ENCODE results near the gene PIM2.

Gene PIM2

GRCh38 chrX:48918643-48919340, at the start of gene PIM2:
Gene PIM2 (minus strand): TSS chrX:48919024. CDS start chrX:48918834, 190 bp downstream.
- Histone ChIP-seq H3K27ac (ENCODE audit: low read depth, low read length) (peak within 1 kb of the TSS; percentile 83), H3F3A (ENCODE audit: control insufficient read depth, insufficient read depth) (peaks cover 10% of the 10 kb centered on the region), H4K20me1 (ENCODE audit: control insufficient read depth, insufficient read depth, low read depth, low read length) (peaks cover 13% of the 10 kb centered on the region; the same call in 1 of the 2 replicates), H3K4me1 (ENCODE audit: control insufficient read depth, low read length) (peaks cover 30% of the 10 kb centered on the region), H3K27me3 (ENCODE audit: control insufficient read depth, low read length) (no peaks in the 10 kb centered on the region), H3K4me2 (ENCODE audit: low read length) (peak within 1 kb of the TSS; percentile 72), H3K79me2 (ENCODE audit: control insufficient read depth, low read length) (peaks cover 39% of the 10 kb centered on the region), H3K9me3 (ENCODE audit: control insufficient read depth, insufficient read depth, low read length) (no peaks in the 10 kb centered on the region), H3K4me3 (ENCODE audit: low read length) (peak within 1 kb of the TSS; percentile 75), H3K9me2 (replicated peaks; ENCODE audit: control insufficient read depth, low read length) (no peaks in the 10 kb centered on the region), H3K36me3 (ENCODE audit: control insufficient read depth, low read length) (peaks cover 49% of the 10 kb centered on the region)
- no peak for TF ChIP-seq CTCF (IDR thresholded peaks at IDR 0.05; ENCODE audit: low read depth, low read length, poor library complexity, severe bottlenecking)

- no peaks in the 10 kb centered on the region for H4K20me1 ChIP-seq (ENCODE audit: control insufficient read depth, insufficient read depth, low read depth, low read length)
- no peaks in the 10 kb centered on the region for H3K9me2 ChIP-seq (replicated peaks; ENCODE audit: control insufficient read depth, low read length)
- H3K36me3 ChIP-seq (ENCODE audit: control insufficient read depth, low read length) = peaks cover 5% of the 10 kb centered on the region; the same call in 1 of the 2 replicates
- peaks cover 17% of the 10 kb centered on the region for H3K4me1 ChIP-seq (ENCODE audit: control insufficient read depth, low read length)
- H3K27me3 ChIP-seq (ENCODE audit: control insufficient read depth, low read length) = no peaks in the 10 kb centered on the region
- no peaks in the 10 kb centered on the region for H3F3A ChIP-seq (ENCODE audit: control insufficient read depth, insufficient read depth)
- H3K4me2 ChIP-seq (ENCODE audit: low read length) = no peak overlapping the region
- no peaks in the 10 kb centered on the region for H3K79me2 ChIP-seq (ENCODE audit: control insufficient read depth, low read length)
- H3K27ac ChIP-seq (ENCODE audit: low read depth, low read length) = no peak overlapping the region
- no peaks in the 10 kb centered on the region for H3K9me3 ChIP-seq (ENCODE audit: control insufficient read depth, insufficient read depth, low read length)
- no peak overlapping the region for H3K4me3 ChIP-seq (ENCODE audit: low read length)
- TF ChIP-seq CTCF (IDR thresholded peaks at IDR 0.05; ENCODE audit: low read depth, low read length, poor library complexity, severe bottlenecking) = no peak
- TF ChIP-seq EZH2phosphoT487 (IDR thresholded peaks at IDR 0.05; ENCODE audit: borderline replicate concordance, low read length) = no peak
Observed at GRCh38 chrX:48968377-48968776, 49.6 kb upstream of the PIM2 start.

GRCh38 chrX:48966796-48967579, 48.2 kb upstream of the PIM2 start:
- H3K27ac ChIP-seq (ENCODE audit: low read depth, low read length) = no peak overlapping the region
- H3K36me3 ChIP-seq (ENCODE audit: control insufficient read depth, low read length) = peaks cover 5% of the 10 kb centered on the region; the same call in 1 of the 2 replicates
- TF ChIP-seq CTCF (IDR thresholded peaks at IDR 0.05; ENCODE audit: low read depth, low read length, poor library complexity, severe bottlenecking) (no peak), EZH2phosphoT487 (IDR thresholded peaks at IDR 0.05; ENCODE audit: borderline replicate concordance, low read length) (no peak)
- H3K4me3 ChIP-seq (ENCODE audit: low read length) = no peak overlapping the region
- H3K9me2 ChIP-seq (replicated peaks; ENCODE audit: control insufficient read depth, low read length) = no peaks in the 10 kb centered on the region
- no peak overlapping the region for H3K4me2 ChIP-seq (ENCODE audit: low read length)
- H3K79me2 ChIP-seq (ENCODE audit: control insufficient read depth, low read length) = peaks cover 4% of the 10 kb centered on the region; the same call in 1 of the 2 replicates
- H3F3A ChIP-seq (ENCODE audit: control insufficient read depth, insufficient read depth) = no peaks in the 10 kb centered on the region
- H3K9me3 ChIP-seq (ENCODE audit: control insufficient read depth, insufficient read depth, low read length) = no peaks in the 10 kb centered on the region
- H3K4me1 ChIP-seq (ENCODE audit: control insufficient read depth, low read length) = peaks cover 24% of the 10 kb centered on the region
- no peaks in the 10 kb centered on the region for H3K27me3 ChIP-seq (ENCODE audit: control insufficient read depth, low read length)
- H4K20me1 ChIP-seq (ENCODE audit: control insufficient read depth, insufficient read depth, low read depth, low read length) = no peaks in the 10 kb centered on the region

All from DOHH2 (cell line).